WTC11 (cell line): ENCODE data around the gene AFF3. TPM values are rescaled to one million over a fixed set of nuclear protein-coding genes. Genes with fewer than 3 reads are reported as not detected.

Experiments used
- ATAC-seq: fragments of 200-7000 bp; cut with Tn5 transposase; 2 replicates; pipeline ENCODE4 v1.10.0; 2021; ENCODE audit warnings: mild to moderate bottlenecking, moderate library complexity
- CTCF ChIA-PET: fragments of 300-600 bp; sonication (Branson Sonifier 250); formaldehyde crosslinking; loops from one replicate; lab custom pipeline; 2021; ENCODE audit warnings: antibody characterized with exemption; lab: Charles Lee
- POLR2A ChIA-PET: fragments of 350-600 bp; sonication (Branson Sonifier 250); formaldehyde crosslinking; loops from one replicate; lab custom pipeline; 2021; ENCODE audit warnings: antibody characterized with exemption; lab: Charles Lee
- DNase-seq: peaks from one replicate; pipeline ENCODE4 v3.0.0; 2021; ENCODE audit warnings: low spot score
- H3K27ac Mint-ChIP-seq: 2 replicates; pipeline ENCODE4 v1.8.0; 2021; ENCODE audit warnings: mixed read lengths
- H3K27me3 Mint-ChIP-seq: 2 replicates; pipeline ENCODE4 v1.8.0; 2021; ENCODE audit warnings: low read depth, mild to moderate bottlenecking, moderate library complexity, mixed read lengths
- H3K36me3 Mint-ChIP-seq: 2 replicates; pipeline ENCODE4 v1.8.0; 2021; ENCODE audit warnings: mixed read lengths
- H3K4me1 Mint-ChIP-seq: 2 replicates; pipeline ENCODE4 v1.8.0; 2022; ENCODE audit warnings: mixed read lengths
- H3K4me3 Mint-ChIP-seq: 2 replicates; pipeline ENCODE4 v1.8.0; 2021; ENCODE audit warnings: mild to moderate bottlenecking, moderate library complexity, mixed read lengths
- H3K9me3 Mint-ChIP-seq: 2 replicates; pipeline ENCODE4 v1.8.0; 2021; ENCODE audit warnings: mixed read lengths
- CREB1 ChIP-seq: sonication (generic); formaldehyde crosslinking; IDR thresholded peaks from 2 replicates; pipeline ENCODE4 v1.8.0; 2023; ENCODE audit warnings: mild to moderate bottlenecking, missing genetic modification reagents
- CREM ChIP-seq: sonication (generic); formaldehyde crosslinking; IDR thresholded peaks from 2 replicates; pipeline ENCODE4 v1.8.1; 2022; ENCODE audit warnings: mild to moderate bottlenecking, missing genetic modification reagents, moderate library complexity
- ELF4 ChIP-seq: sonication (generic); formaldehyde crosslinking; IDR thresholded peaks from 2 replicates; pipeline ENCODE4 v1.8.1; 2022; ENCODE audit warnings: low read depth, mild to moderate bottlenecking, moderate library complexity, missing genetic modification reagents
- EMX1 ChIP-seq: fragments of 250-450 bp; sonication (Bioruptor Pico); IDR thresholded peaks from 2 replicates; pipeline ENCODE4 v1.8.0; 2021; ENCODE audit warnings: mild to moderate bottlenecking
- ETV6 ChIP-seq: sonication (generic); formaldehyde crosslinking; IDR thresholded peaks from 2 replicates; pipeline ENCODE4 v1.8.1; 2022; ENCODE audit warnings: mild to moderate bottlenecking, missing genetic modification reagents
- FOXP1 ChIP-seq: sonication (generic); formaldehyde crosslinking; IDR thresholded peaks from 2 replicates; pipeline ENCODE4 v1.8.0; 2022; ENCODE audit warnings: missing genetic modification reagents, mild to moderate bottlenecking, moderate library complexity, borderline replicate concordance
- HMGA2 ChIP-seq: fragments of 250-450 bp; sonication (Bioruptor Pico); IDR thresholded peaks from 2 replicates; pipeline ENCODE4 v1.4.0; 2021; ENCODE audit warnings: mild to moderate bottlenecking, moderate library complexity
- IRF2 ChIP-seq: sonication (generic); formaldehyde crosslinking; IDR thresholded peaks from 2 replicates; pipeline ENCODE4 v1.8.0; 2022; ENCODE audit warnings: low read depth, missing genetic modification reagents, borderline replicate concordance
- KAT7 ChIP-seq: sonication (generic); formaldehyde crosslinking; IDR thresholded peaks from 2 replicates; pipeline ENCODE4 v1.8.1; 2023; ENCODE audit warnings: missing genetic modification reagents, mild to moderate bottlenecking, borderline replicate concordance
- MXD4 ChIP-seq: fragments of 250-450 bp; sonication (Bioruptor Pico); IDR thresholded peaks from 2 replicates; pipeline ENCODE4 v1.8.0; 2021; ENCODE audit warnings: mild to moderate bottlenecking, moderate library complexity, borderline replicate concordance
- MYBL2 ChIP-seq: sonication (generic); formaldehyde crosslinking; IDR thresholded peaks from 2 replicates; pipeline ENCODE4 v1.8.1; 2023; ENCODE audit warnings: mild to moderate bottlenecking, moderate library complexity, missing genetic modification reagents
- ZBTB21 ChIP-seq: sonication (generic); formaldehyde crosslinking; IDR thresholded peaks from 2 replicates; pipeline ENCODE4 v1.8.1; 2023; ENCODE audit warnings: mild to moderate bottlenecking, missing genetic modification reagents, borderline replicate concordance
- ZBTB43 ChIP-seq: sonication (generic); formaldehyde crosslinking; IDR thresholded peaks from 2 replicates; pipeline ENCODE4 v1.8.1; 2023; ENCODE audit warnings: mild to moderate bottlenecking, missing genetic modification reagents
- ZNF138 ChIP-seq: sonication (generic); formaldehyde crosslinking; conservative IDR thresholded peaks from 2 replicates; pipeline ENCODE4 v1.8.1; 2022; ENCODE audit warnings: mild to moderate bottlenecking, moderate library complexity, missing genetic modification reagents
- ZNF232 ChIP-seq: sonication (generic); formaldehyde crosslinking; IDR thresholded peaks from 2 replicates; pipeline ENCODE4 v1.8.0; 2022; ENCODE audit warnings: mild to moderate bottlenecking, missing genetic modification reagents
- ZNF416 ChIP-seq: fragments of 250-450 bp; sonication (Bioruptor Pico); IDR thresholded peaks from 2 replicates; pipeline ENCODE4 v1.9.0; 2021; ENCODE audit warnings: mild to moderate bottlenecking, inconsistent platforms
- ZNF512 ChIP-seq: sonication (generic); formaldehyde crosslinking; IDR thresholded peaks from 2 replicates; pipeline ENCODE4 v1.8.1; 2022; ENCODE audit warnings: missing genetic modification reagents, borderline replicate concordance
- total RNA-seq: library from RNA; stranded (reverse); gene quantifications from 3 replicates; pipeline ENCODE4 v1.2.3, GENCODE V29; 2021
- TF ChIP-seq, protein P1 (sequence below): sonication (generic); formaldehyde crosslinking; IDR thresholded peaks from 2 replicates; pipeline ENCODE4 v1.8.1; 2023; ENCODE audit warnings: mild to moderate bottlenecking, missing genetic modification reagents, moderate library complexity
- TF ChIP-seq, protein P2 (sequence below): sonication (generic); formaldehyde crosslinking; IDR thresholded peaks from 2 replicates; pipeline ENCODE4 v1.8.1; 2022; ENCODE audit warnings: low read depth, mild to moderate bottlenecking, moderate library complexity, missing genetic modification reagents, borderline replicate concordance
- TF ChIP-seq, protein P3 (sequence below): sonication (generic); formaldehyde crosslinking; IDR thresholded peaks from 2 replicates; pipeline ENCODE4 v1.8.1; 2023; ENCODE audit warnings: mild to moderate bottlenecking, missing genetic modification reagents
- TF ChIP-seq, protein P4 (sequence below): sonication (generic); formaldehyde crosslinking; IDR thresholded peaks from 2 replicates; pipeline ENCODE4 v1.8.1; 2023; ENCODE audit warnings: mild to moderate bottlenecking, moderate library complexity, missing genetic modification reagents
- TF ChIP-seq, protein P5 (sequence below): sonication (generic); formaldehyde crosslinking; IDR thresholded peaks from 2 replicates; pipeline ENCODE4 v1.8.1; 2022; ENCODE audit warnings: mild to moderate bottlenecking, moderate library complexity, missing genetic modification reagents
- TF ChIP-seq, protein P6 (sequence below): sonication (generic); formaldehyde crosslinking; IDR thresholded peaks from 2 replicates; pipeline ENCODE4 v1.8.1; 2023; ENCODE audit warnings: mild to moderate bottlenecking, missing genetic modification reagents, borderline replicate concordance

AFF3 gene
- total RNA-seq, 1 experiment from 2014 or later, result 1.2 TPM

GRCh38 chr2:100062336-100062735 is 80.1 kb downstream of the AFF3 start:
- POLR2A ChIA-PET, result no interaction called here
- H3K27me3 Mint-ChIP-seq, result no peaks in the 10 kb centered on the region
- no peak for DNase-seq
- H3K4me3 Mint-ChIP-seq, result no peak overlapping the region
- peaks cover 11% of the 10 kb centered on the region for H3K36me3 Mint-ChIP-seq
- H3K9me3 Mint-ChIP-seq, result peaks cover 14% of the 10 kb centered on the region
- TF ChIP-seq, protein P1, sequence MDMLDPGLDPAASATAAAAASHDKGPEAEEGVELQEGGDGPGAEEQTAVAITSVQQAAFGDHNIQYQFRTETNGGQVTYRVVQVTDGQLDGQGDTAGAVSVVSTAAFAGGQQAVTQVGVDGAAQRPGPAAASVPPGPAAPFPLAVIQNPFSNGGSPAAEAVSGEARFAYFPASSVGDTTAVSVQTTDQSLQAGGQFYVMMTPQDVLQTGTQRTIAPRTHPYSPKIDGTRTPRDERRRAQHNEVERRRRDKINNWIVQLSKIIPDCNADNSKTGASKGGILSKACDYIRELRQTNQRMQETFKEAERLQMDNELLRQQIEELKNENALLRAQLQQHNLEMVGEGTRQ (CRISPR knock-in tag), result no peak
- TF ChIP-seq HMGA2 (CRISPR knock-in tag) (no peak), ZBTB43 (no peak), KAT7 (no peak), ETV6 (no peak), FOXP1 (CRISPR knock-in tag) (no peak), MXD4 (no peak), ZNF232 (no peak), IRF2 (no peak), ZBTB21 (CRISPR knock-in tag) (no peak)
- TF ChIP-seq, protein P2, sequence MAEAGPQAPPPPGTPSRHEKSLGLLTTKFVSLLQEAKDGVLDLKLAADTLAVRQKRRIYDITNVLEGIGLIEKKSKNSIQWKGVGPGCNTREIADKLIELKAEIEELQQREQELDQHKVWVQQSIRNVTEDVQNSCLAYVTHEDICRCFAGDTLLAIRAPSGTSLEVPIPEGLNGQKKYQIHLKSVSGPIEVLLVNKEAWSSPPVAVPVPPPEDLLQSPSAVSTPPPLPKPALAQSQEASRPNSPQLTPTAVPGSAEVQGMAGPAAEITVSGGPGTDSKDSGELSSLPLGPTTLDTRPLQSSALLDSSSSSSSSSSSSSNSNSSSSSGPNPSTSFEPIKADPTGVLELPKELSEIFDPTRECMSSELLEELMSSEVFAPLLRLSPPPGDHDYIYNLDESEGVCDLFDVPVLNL (CRISPR knock-in tag), result no peak
- TF ChIP-seq, all 79 proteins: peak for 0
- no peak for ATAC-seq
- no peak overlapping the region for H3K27ac Mint-ChIP-seq
- no peaks in the 10 kb centered on the region for H3K4me1 Mint-ChIP-seq
- CTCF ChIA-PET, result interaction anchor here (0.7 kb wide), 1 partner anchor 200 kb away, joined by 3 read pairs; no protein-coding TSS in a partner anchor

- POLR2A ChIA-PET, result no interaction called here
These were observed 81.5 kb downstream of the AFF3 start for GRCh38 chr2:100060875-100061274.

More at GRCh38 chr2:100060875-100061274, 81.5 kb downstream of the AFF3 start:
- Mint-ChIP-seq H3K9me3 (peaks cover 14% of the 10 kb centered on the region), H3K27me3 (no peaks in the 10 kb centered on the region), H3K4me1 (no peaks in the 10 kb centered on the region), H3K27ac (no peak overlapping the region), H3K36me3 (peaks cover 11% of the 10 kb centered on the region), H3K4me3 (no peak overlapping the region)
- CTCF ChIA-PET, result no interaction called here
- ATAC-seq, result no peak
- TF ChIP-seq ZNF138 (CRISPR knock-in tag) (no peak), MYBL2 (CRISPR knock-in tag) (no peak), ZNF512 (CRISPR knock-in tag) (no peak), CREM (CRISPR knock-in tag) (no peak), ZNF416 (CRISPR knock-in tag) (no peak), EMX1 (no peak), CREB1 (no peak), ELF4 (CRISPR knock-in tag) (no peak), ETV6 (no peak)
- TF ChIP-seq, protein P3, sequence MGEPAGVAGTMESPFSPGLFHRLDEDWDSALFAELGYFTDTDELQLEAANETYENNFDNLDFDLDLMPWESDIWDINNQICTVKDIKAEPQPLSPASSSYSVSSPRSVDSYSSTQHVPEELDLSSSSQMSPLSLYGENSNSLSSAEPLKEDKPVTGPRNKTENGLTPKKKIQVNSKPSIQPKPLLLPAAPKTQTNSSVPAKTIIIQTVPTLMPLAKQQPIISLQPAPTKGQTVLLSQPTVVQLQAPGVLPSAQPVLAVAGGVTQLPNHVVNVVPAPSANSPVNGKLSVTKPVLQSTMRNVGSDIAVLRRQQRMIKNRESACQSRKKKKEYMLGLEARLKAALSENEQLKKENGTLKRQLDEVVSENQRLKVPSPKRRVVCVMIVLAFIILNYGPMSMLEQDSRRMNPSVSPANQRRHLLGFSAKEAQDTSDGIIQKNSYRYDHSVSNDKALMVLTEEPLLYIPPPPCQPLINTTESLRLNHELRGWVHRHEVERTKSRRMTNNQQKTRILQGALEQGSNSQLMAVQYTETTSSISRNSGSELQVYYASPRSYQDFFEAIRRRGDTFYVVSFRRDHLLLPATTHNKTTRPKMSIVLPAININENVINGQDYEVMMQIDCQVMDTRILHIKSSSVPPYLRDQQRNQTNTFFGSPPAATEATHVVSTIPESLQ (CRISPR knock-in tag), result no peak
- TF ChIP-seq, protein P4, sequence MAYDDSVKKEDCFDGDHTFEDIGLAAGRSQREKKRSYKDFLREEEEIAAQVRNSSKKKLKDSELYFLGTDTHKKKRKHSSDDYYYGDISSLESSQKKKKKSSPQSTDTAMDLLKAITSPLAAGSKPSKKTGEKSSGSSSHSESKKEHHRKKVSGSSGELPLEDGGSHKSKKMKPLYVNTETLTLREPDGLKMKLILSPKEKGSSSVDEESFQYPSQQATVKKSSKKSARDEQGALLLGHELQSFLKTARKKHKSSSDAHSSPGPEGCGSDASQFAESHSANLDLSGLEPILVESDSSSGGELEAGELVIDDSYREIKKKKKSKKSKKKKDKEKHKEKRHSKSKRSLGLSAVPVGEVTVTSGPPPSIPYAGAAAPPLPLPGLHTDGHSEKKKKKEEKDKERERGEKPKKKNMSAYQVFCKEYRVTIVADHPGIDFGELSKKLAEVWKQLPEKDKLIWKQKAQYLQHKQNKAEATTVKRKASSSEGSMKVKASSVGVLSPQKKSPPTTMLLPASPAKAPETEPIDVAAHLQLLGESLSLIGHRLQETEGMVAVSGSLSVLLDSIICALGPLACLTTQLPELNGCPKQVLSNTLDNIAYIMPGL (CRISPR knock-in tag), result no peak
- TF ChIP-seq, protein P5, sequence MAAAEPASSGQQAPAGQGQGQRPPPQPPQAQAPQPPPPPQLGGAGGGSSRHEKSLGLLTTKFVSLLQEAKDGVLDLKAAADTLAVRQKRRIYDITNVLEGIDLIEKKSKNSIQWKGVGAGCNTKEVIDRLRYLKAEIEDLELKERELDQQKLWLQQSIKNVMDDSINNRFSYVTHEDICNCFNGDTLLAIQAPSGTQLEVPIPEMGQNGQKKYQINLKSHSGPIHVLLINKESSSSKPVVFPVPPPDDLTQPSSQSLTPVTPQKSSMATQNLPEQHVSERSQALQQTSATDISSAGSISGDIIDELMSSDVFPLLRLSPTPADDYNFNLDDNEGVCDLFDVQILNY (CRISPR knock-in tag), result no peak
- TF ChIP-seq, protein P6, sequence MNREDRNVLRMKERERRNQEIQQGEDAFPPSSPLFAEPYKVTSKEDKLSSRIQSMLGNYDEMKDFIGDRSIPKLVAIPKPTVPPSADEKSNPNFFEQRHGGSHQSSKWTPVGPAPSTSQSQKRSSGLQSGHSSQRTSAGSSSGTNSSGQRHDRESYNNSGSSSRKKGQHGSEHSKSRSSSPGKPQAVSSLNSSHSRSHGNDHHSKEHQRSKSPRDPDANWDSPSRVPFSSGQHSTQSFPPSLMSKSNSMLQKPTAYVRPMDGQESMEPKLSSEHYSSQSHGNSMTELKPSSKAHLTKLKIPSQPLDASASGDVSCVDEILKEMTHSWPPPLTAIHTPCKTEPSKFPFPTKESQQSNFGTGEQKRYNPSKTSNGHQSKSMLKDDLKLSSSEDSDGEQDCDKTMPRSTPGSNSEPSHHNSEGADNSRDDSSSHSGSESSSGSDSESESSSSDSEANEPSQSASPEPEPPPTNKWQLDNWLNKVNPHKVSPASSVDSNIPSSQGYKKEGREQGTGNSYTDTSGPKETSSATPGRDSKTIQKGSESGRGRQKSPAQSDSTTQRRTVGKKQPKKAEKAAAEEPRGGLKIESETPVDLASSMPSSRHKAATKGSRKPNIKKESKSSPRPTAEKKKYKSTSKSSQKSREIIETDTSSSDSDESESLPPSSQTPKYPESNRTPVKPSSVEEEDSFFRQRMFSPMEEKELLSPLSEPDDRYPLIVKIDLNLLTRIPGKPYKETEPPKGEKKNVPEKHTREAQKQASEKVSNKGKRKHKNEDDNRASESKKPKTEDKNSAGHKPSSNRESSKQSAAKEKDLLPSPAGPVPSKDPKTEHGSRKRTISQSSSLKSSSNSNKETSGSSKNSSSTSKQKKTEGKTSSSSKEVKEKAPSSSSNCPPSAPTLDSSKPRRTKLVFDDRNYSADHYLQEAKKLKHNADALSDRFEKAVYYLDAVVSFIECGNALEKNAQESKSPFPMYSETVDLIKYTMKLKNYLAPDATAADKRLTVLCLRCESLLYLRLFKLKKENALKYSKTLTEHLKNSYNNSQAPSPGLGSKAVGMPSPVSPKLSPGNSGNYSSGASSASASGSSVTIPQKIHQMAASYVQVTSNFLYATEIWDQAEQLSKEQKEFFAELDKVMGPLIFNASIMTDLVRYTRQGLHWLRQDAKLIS (CRISPR knock-in tag), result no peak
- no peak for DNase-seq
